Thymus (tissue), 11 donors: ENCODE measurements around the gene BRI3. TPM values are rescaled to one million over a fixed set of nuclear protein-coding genes. Genes with fewer than 3 reads are reported as not detected.

Experiments
- DNase-seq, 9 donors: peaks; one replicate each; pipeline ENCODE4 v3.0.0-alpha.2; 2013; ENCODE audit warnings: low spot score in 9 of 9, low read depth in 6 of 9, missing footprints in 1 of 9
- H3K27ac ChIP-seq, 2 donors: one replicate each; pipeline ENCODE4 v1.5.1; 2013; ENCODE audit warnings: control low read depth in 1 of 2, low read depth in 1 of 2, low read length in 1 of 2, mild to moderate bottlenecking in 1 of 2, moderate library complexity in 1 of 2
- H3K27me3 ChIP-seq, 2 donors: one replicate each; pipeline ENCODE4 v1.5.1; 2013; ENCODE audit warnings: low read length in 1 of 2; ENCODE audit not compliant: control insufficient read depth in 2 of 2, insufficient read depth in 1 of 2
- H3K36me3 ChIP-seq, 2 donors: one replicate each; pipeline ENCODE4 v1.5.1; 2013; ENCODE audit warnings: low read length in 1 of 2, mild to moderate bottlenecking in 1 of 2, moderate library complexity in 1 of 2; ENCODE audit not compliant: control insufficient read depth in 2 of 2, insufficient read depth in 2 of 2
- H3K4me1 ChIP-seq, 2 donors: one replicate each; pipeline ENCODE4 v1.5.1; 2013; ENCODE audit warnings: low read length in 2 of 2; ENCODE audit not compliant: control insufficient read depth in 2 of 2, insufficient read depth in 2 of 2
- H3K4me3 ChIP-seq, 2 donors: one replicate each; pipeline ENCODE4 v1.5.1; 2013; ENCODE audit warnings: low read length in 2 of 2, control low read depth in 1 of 2, mild to moderate bottlenecking in 1 of 2
- H3K9me3 ChIP-seq, 2 donors: one replicate each; pipeline ENCODE4 v1.5.1; 2013; ENCODE audit warnings: low read length in 1 of 2, mild to moderate bottlenecking in 1 of 2; ENCODE audit not compliant: control insufficient read depth in 2 of 2, insufficient read depth in 1 of 2
- WGBS: extraction: QIAGEN DNeasy Blood & Tissue Kit; methylation state at CpG from one replicate; pipeline ENCODE4 v1.1.7; 2013; 5-methylcytosine and 5-hydroxymethylcytosine counted together
- polyA plus RNA-seq: library from polyadenylated mRNA; stranded (reverse); fragments of 200-250 nt; gene quantifications from one replicate; pipeline ENCODE4 v1.2.3, GENCODE V29; 2013
- total RNA-seq: library from RNA; stranded (reverse); fragments of 120-200 nt; gene quantifications from one replicate; pipeline ENCODE4 v1.2.4, GENCODE V29; 2013
- donor health status: healthy.

Gene BRI3
- total and polyA plus RNA-seq, 2 donors: 28.8 to 222 TPM

- H3K4me1 ChIP-seq: no peaks in the 10 kb centered on the region
- no peak overlapping the region for H3K27ac ChIP-seq
- WGBS: 89% methylated on average over 3 of the region's 3 CpGs
- no peaks in the 10 kb centered on the region for H3K36me3 ChIP-seq
- DNase-seq: no peak
- no peak overlapping the region for H3K4me3 ChIP-seq
- no peaks in the 10 kb centered on the region for H3K27me3 ChIP-seq
- H3K9me3 ChIP-seq: no peaks in the 10 kb centered on the region
These were observed 59.6 kb downstream of the BRI3 start for GRCh38 chr7:98341106-98341505.

Other genes with a start within 250 kb of the BRI3 start
- gene LMTK2, start 174.8 kb upstream of the BRI3 start, total RNA-seq: 5.4 TPM
- 4.4 TPM for gene LMTK2, start 174.8 kb upstream of the BRI3 start, polyA plus RNA-seq
- gene BHLHA15, start 70.2 kb upstream of the BRI3 start, total RNA-seq: not detected
- 0.07 TPM for gene BHLHA15, start 70.2 kb upstream of the BRI3 start, polyA plus RNA-seq
- 12.7 TPM for gene TECPR1, start 29.5 kb upstream of the BRI3 start, total RNA-seq
- 30.0 TPM for gene TECPR1, start 29.5 kb upstream of the BRI3 start, polyA plus RNA-seq
- gene BAIAP2L1, start 119.4 kb downstream of the BRI3 start, total RNA-seq: 2.2 TPM
- 6.1 TPM for gene BAIAP2L1, start 119.4 kb downstream of the BRI3 start, polyA plus RNA-seq